Measurements from ENCODE around the gene TPK1. TPM values are rescaled to one million over a fixed set of nuclear protein-coding genes. Genes with fewer than 3 reads are reported as not detected.

The TPK1 gene
- total RNA-seq, 1 donor from 2014 or later, result 2.2 TPM

- Histone ChIP-seq H4K20me1 (ENCODE audit: insufficient read depth, low read length) (no peaks in the 10 kb centered on the region), H3K4me1 (ENCODE audit: insufficient read depth, low read length) (no peaks in the 10 kb centered on the region), H3K4me2 (ENCODE audit: low read length) (no peak overlapping the region), H3K27ac (ENCODE audit: low read depth, low read length) (no peak overlapping the region), H3K9me3 (ENCODE audit: insufficient read depth, low read depth, low read length) (no peaks in the 10 kb centered on the region), H3K9ac (ENCODE audit: low read length) (no peak overlapping the region), H3K4me3 (ENCODE audit: insufficient read depth, low read depth, low read length) (no peak overlapping the region), H3K36me3 (ENCODE audit: insufficient read depth, low read length) (no peaks in the 10 kb centered on the region), H2AFZ (ENCODE audit: low read depth, low read length) (no peak overlapping the region), H3K79me2 (ENCODE audit: insufficient read depth, low read length) (no peaks in the 10 kb centered on the region), H3K27me3 (ENCODE audit: insufficient read depth, low read length) (no peaks in the 10 kb centered on the region)
- DNase-seq (ENCODE audit: low read depth) (no peak), FAIRE-seq (no peak)
- no peaks in the 10 kb centered on the region for H3K9me3 Mint-ChIP-seq (ENCODE audit: unreplicated experiment)
- no peaks in the 10 kb centered on the region for H3K27me3 Mint-ChIP-seq (ENCODE audit: low read depth, unreplicated experiment)
- no peak overlapping the region for H3K4me3 Mint-ChIP-seq (ENCODE audit: unreplicated experiment)
- H3K27ac Mint-ChIP-seq (ENCODE audit: unreplicated experiment), result no peak overlapping the region
- H3K36me3 Mint-ChIP-seq (ENCODE audit: low read depth, unreplicated experiment), result no peaks in the 10 kb centered on the region
- TF ChIP-seq EZH2 (IDR thresholded peaks at IDR 0.05; ENCODE audit: insufficient read depth, low read length) (no peak), CTCF (IDR thresholded peaks at IDR 0.05; ENCODE audit: insufficient read depth, low read depth, low read length) (no peak)
- H3K4me1 Mint-ChIP-seq (ENCODE audit: low read depth, unreplicated experiment), result peaks cover 21% of the 10 kb centered on the region
These were observed 308.8 kb downstream of the TPK1 start for GRCh38 chr7:144527051-144527471.

- H3K4me2 ChIP-seq (ENCODE audit: low read length), result no peak overlapping the region
- no peak for DNase-seq (ENCODE audit: low read depth)
- no peak overlapping the region for H3K4me3 Mint-ChIP-seq (ENCODE audit: unreplicated experiment)
These were observed 309.9 kb downstream of the TPK1 start for GRCh38 chr7:144525956-144526355.

More at GRCh38 chr7:144525956-144526355, 309.9 kb downstream of the TPK1 start:
- H3K36me3 Mint-ChIP-seq (ENCODE audit: low read depth, unreplicated experiment), result no peaks in the 10 kb centered on the region
- no peak overlapping the region for H3K4me3 ChIP-seq (ENCODE audit: insufficient read depth, low read depth, low read length)
- FAIRE-seq, result no peak
- H3K79me2 ChIP-seq (ENCODE audit: insufficient read depth, low read length), result no peaks in the 10 kb centered on the region
- H3K9ac ChIP-seq (ENCODE audit: low read length), result no peak overlapping the region
- H3K4me1 ChIP-seq (ENCODE audit: insufficient read depth, low read length), result no peaks in the 10 kb centered on the region
- no peaks in the 10 kb centered on the region for H4K20me1 ChIP-seq (ENCODE audit: insufficient read depth, low read length)
- H3K27me3 ChIP-seq (ENCODE audit: insufficient read depth, low read length), result no peaks in the 10 kb centered on the region
- no peaks in the 10 kb centered on the region for H3K9me3 Mint-ChIP-seq (ENCODE audit: unreplicated experiment)
- no peak overlapping the region for H3K27ac ChIP-seq (ENCODE audit: low read depth, low read length)
- peaks cover 21% of the 10 kb centered on the region for H3K4me1 Mint-ChIP-seq (ENCODE audit: low read depth, unreplicated experiment)
- TF ChIP-seq EZH2 (IDR thresholded peaks at IDR 0.05; ENCODE audit: insufficient read depth, low read length) (no peak), CTCF (IDR thresholded peaks at IDR 0.05; ENCODE audit: insufficient read depth, low read depth, low read length) (no peak)
- H3K27me3 Mint-ChIP-seq (ENCODE audit: low read depth, unreplicated experiment), result no peaks in the 10 kb centered on the region
- peak overlapping the region; percentile 13 for H3K27ac Mint-ChIP-seq (ENCODE audit: unreplicated experiment)
- H2AFZ ChIP-seq (ENCODE audit: low read depth, low read length), result no peak overlapping the region
- no peaks in the 10 kb centered on the region for H3K36me3 ChIP-seq (ENCODE audit: insufficient read depth, low read length)
- H3K9me3 ChIP-seq (ENCODE audit: insufficient read depth, low read depth, low read length), result no peaks in the 10 kb centered on the region

Data from astrocyte (in vitro differentiated cells and primary cell).